Measurements from ENCODE around the gene MRPL54.
A peak's percentile ranks its signal among the peaks of the same experiment; 100 is the strongest.
"Not testable (repeated sequence)": the region's sequence is repeated elsewhere in the genome, so short reads cannot be mapped to it uniquely, and the experiment has no call there.

The MRPL54 gene

GRCh38 chr19:3740431-3740830 is 22.1 kb upstream of the MRPL54 start:
- no peak for DNase-seq (ENCODE audit: low read depth)

DNA sequence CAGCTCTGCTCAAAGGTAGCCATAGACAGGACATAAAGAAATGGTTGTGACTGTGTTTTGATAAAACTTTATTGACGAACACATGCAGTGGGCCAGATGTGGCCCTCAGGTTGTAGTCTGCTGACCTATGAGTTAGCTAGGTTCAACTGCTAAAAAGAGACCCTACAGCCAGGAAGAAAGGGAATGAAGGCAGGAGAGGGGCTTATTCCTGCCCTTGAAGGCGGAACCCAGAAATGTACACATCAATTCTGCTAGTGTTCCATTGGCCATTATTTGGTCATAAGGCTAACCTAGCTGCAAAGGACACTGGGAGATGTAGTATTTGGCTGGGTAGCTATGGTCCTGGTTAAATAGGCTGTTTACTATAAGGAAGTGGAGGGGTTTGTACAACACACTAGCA is 19.0 kb upstream of the MRPL54 start:
- no peak for DNase-seq (ENCODE audit: low read depth)

- DNase-seq (ENCODE audit: low read depth): no peak
Observed at GRCh38 chr19:3745363-3746045, 17.0 kb upstream of the MRPL54 start.

DNA sequence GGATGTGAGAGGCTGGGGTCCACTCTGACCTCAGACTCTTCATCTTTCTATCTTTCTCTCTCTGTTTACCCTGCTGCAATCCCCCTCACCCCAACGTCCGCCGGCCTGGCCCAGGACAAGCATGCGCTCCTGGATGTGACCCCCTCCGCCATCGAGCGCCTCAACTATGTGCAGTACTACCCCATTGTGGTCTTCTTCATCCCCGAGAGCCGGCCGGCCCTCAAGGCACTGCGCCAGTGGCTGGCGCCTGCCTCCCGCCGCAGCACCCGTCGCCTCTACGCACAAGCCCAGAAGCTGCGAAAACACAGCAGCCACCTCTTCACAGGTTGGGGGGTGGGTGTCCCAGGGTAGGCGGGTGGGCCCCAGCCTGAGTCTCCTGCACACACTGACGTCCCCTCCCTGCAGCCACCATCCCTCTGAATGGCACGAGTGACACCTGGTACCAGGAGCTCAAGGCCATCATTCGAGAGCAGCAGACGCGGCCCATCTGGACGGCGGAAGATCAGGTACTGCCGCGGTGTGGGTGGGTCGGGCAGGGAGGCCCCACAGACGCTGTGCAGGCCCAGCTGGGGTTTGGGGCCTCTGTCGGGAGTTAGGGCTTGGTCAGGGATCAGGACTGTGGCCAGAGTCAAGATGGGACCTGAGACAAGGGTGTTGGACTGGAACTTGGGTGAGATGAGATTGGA is 16.0 kb upstream of the MRPL54 start:
- no peak for DNase-seq (ENCODE audit: low read depth)

GRCh38 chr19:3748965-3749364 is 13.5 kb upstream of the MRPL54 start:
- no peak for DNase-seq (ENCODE audit: low read depth)

- DNase-seq (ENCODE audit: low read depth): no peak
Observed at GRCh38 chr19:3750211-3750610, 12.3 kb upstream of the MRPL54 start.

DNA sequence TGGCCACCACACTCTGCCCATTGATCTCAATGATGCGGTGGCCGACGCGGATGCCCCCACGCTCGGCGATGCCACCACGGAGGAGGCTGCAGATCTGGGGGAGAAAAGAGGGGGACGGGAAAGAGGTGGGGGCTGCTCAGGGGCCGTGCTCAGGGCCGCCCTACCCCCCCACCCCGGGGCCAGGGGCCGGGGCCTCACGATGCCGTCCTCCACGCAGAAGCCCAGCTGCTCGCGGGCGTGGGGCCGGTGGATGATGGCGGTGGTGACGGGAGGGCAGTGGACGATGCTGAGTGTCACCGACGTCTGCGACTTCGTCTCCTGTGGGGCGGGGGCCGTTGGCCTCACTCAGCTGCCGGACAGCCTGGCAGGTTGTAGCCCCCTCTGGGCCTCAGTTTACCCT is 11.2 kb upstream of the MRPL54 start:
- no peak for DNase-seq (ENCODE audit: low read depth)

DNA sequence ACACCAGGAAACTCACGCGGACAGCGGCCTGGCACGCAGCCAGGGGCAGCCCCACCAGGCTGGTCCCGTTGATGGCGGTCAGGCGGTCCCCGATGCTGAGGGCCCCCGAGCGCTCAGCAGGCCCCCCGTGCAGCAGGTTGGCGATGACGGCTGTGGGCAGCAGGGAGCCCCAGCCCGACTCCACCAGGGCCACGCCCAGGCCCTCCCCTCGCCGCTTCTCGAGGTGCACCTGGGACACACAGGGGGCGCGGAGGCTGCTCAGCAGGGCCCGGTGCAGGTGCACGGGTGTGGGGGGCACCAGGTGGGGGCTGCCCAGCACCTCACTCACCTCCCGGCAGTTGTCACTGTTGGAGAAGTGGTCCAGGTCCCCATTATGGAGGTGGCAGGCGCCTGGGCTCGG is 10.0 kb upstream of the MRPL54 start:
- no peak for DNase-seq (ENCODE audit: low read depth)

DNA sequence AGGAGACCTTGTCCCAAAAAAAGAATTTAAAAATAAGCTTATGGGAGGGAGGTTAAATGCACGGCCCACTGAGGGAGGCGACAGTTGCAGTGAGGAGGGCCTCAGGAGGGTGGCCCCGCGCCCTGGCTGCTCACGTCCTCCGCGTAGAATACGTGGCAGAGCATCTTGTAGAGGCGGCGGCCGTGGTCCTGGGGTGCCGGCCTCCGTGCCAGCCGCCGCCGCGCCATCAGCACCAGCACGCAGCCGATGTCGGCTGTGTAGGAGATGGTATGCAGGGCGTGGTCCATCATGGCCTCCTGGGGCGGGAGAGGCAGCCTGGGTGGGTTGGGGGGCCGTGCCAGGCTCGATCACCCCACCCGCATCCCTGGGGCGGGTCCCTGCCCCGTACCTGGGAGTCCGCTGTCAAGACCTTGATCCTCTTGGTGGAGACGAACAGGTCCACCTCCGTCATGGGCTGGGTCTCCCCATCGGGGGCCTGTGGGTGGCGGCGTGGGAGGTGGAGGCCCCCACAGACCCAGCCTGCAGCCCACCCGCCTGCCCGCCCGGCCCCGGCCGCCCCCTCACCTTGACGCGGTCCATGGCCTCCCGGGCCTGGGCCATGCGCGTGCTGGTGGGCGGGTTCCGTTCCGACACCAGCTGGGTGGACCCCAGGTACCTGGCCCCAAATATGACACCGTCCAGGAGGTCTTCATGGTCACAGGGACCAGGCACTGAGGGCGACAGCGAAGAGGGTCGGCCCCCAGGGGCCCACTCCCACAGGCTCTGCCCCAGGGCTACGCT is 8.7 kb upstream of the MRPL54 start:
- no peak for DNase-seq (ENCODE audit: low read depth)

DNA sequence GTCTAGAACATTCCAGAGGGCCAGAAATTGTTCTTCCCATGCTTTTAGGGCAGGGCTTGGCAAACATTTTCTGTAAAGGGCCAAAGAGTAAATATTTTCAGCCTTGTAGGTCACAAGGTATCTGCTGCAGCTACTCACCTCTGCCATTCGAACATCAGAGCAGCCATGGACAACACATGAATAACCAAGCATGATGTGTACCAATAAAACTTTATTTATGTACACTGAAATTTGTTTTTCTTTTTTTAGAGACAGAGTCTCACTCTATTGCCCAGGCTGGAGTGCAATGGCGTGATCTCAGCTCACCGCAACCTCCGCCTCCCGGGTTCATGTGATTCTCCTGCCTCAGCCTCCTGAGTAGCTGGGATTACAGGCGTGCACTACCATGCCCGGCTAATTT is 4.8 kb upstream of the MRPL54 start:
- DNase-seq (ENCODE audit: low read depth): not testable (repeated sequence)

DNA sequence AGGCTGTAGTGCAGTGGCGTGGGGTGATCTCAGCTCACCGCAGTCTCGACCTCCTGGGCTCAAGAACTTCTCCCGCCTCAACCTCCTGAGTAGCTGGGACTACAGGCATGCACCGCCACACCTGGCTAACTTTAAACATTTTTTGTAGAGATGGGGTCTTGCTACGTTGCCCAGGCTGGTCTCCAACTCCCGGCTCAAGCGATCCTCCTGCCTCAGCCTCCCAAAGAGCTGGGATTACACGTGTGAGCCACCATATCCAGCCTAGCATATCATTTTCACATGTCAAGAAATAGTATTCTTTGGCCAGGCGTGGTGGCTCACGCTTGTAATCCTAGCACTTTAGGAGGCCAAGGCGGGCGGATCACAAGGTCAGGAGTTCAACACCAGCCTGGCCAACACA is 4.2 kb upstream of the MRPL54 start:
- DNase-seq (ENCODE audit: low read depth): not testable (repeated sequence)

- DNase-seq (ENCODE audit: low read depth): no peak
Observed at GRCh38 chr19:3759482-3760254, 2.8 kb upstream of the MRPL54 start.

- no peak for DNase-seq (ENCODE audit: low read depth)
Observed at GRCh38 chr19:3760871-3761361, 1.6 kb upstream of the MRPL54 start.

- DNase-seq (ENCODE audit: low read depth): peak; percentile 99
Observed at GRCh38 chr19:3761382-3762129, 926 bp upstream of the MRPL54 start, which contains the start of gene APBA3. TSS of gene APBA3 (minus strand) at chr19:3761692. CDS start at chr19:3760264, 1,428 bp downstream.

- no peak for DNase-seq (ENCODE audit: low read depth)
Observed at GRCh38 chr19:3762130-3762473, 380 bp upstream of the MRPL54 start.

DNA sequence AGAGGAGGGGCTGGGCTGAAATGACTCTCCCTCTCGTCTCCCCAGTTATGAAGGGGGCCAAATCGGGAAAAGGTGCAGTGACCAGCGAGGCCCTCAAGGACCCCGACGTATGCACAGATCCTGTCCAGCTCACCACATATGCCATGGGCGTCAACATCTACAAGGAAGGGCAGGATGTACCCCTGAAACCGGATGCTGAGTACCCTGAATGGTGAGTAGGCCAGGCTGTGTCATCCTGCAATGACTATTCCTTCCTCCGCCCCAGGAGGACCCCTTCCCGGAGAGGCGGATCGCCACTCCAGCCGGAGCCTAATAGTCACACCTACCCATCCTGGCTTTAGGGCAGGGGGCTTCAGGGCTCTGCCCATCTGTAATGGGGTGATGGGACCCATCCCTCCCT is 2.6 kb downstream of the MRPL54 start:
- no peak for DNase-seq (ENCODE audit: low read depth)

DNA sequence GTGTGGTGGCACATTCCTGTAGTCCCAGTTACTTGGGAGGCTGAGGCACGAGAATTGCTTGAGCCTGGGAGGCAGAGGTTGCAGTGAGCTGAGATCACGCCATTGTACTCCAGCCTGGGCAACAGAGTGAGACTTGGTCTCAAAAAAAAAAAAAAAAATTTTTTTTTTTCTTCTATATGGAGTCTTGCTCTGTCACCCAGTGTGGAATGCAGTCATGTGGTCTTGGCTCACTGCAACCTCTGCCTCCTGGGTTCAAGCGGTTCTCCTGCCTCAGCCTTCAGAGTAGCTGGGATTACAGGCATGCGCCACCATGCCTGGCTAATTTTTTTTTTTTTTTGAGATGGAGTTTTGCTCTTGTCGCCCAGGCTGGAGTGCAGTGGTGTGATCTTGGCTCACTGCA is 3.3 kb downstream of the MRPL54 start:
- DNase-seq (ENCODE audit: low read depth): not testable (repeated sequence)

- DNase-seq (ENCODE audit: low read depth): no peak
Observed at GRCh38 chr19:3766520-3766919, 4.0 kb downstream of the MRPL54 start.

- DNase-seq (ENCODE audit: low read depth): no peak
Observed at GRCh38 chr19:3767050-3767449, 4.6 kb downstream of the MRPL54 start.

DNA sequence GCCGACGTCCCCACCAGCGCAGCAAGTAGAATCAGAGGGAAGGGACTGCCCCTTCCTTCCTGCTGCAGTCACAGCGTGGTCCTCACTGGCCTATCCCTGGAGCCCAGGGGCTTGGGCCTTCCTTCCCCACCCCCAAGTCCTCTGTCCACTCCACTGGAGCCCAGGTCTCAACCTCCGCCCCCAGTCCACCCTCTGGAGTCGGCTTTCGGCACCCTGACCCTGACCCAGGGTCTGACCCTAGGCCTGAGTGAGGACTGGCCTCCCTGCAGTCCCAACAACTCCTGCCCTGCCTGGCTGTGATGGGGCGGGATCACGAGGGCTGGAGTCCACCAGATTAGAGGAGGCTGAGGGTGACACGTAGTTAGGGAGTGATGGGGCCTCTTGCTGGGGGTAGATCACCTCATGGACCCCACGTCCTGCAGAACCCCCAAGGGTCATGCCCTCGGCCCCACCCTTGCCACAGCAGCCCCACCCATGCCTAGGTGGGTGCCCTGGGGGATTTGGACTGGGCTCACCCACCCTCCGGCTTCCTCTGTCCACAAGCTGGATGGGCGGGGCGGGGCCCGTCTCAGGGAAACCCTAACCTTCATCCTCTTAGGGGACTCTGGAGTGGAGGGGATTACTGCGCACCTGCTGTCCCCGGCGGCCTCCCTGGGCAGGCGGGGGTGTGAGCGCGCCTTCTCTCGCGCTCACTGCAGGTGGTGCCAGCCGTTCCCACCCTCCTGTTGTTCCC is 5.7 kb downstream of the MRPL54 start:
- DNase-seq (ENCODE audit: low read depth): no peak

DNA sequence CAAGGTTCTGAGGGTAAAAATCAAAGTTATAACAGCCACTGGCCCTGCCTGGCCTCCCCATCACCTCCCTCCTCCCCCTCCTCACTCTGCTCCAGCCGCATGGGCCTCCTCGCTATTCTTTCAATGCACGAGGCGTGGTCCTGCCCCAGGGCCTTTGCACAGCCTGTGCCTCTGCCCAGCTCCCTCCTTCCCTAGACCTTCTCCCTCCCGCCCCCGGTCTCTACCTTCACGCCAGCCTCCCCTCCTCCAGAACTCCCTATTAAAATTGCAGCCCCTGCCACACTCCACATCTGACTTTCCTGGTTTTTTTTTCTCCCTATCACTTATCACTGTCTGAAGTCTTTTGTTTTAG is 6.2 kb downstream of the MRPL54 start:
- DNase-seq (ENCODE audit: low read depth): no peak

Measured in stimulated activated CD8-positive, alpha-beta memory T cell treated with anti-CD3 and anti-CD28 coated beads, Interleukin-15, amount 100 ng/mL, for 24 hours (primary cell).